IPS-20b (cell line): ENCODE measurements around the gene IFI27.

Source experiments
- H3K27ac ChIP-seq: one replicate; pipeline ENCODE4 v1.5.1; 2013; ENCODE audit warnings: low read length
- H3K27me3 ChIP-seq: 2 replicates; pipeline ENCODE4 v1.6.1; 2013; ENCODE audit warnings: mild to moderate bottlenecking, low read length, inconsistent platforms; ENCODE audit not compliant: insufficient read depth
- H3K36me3 ChIP-seq: 2 replicates; pipeline ENCODE4 v1.6.1; 2013; ENCODE audit warnings: low read depth, mild to moderate bottlenecking, inconsistent platforms, low read length, moderate library complexity; ENCODE audit not compliant: insufficient read depth
- H3K4me1 ChIP-seq: 2 replicates; pipeline ENCODE4 v1.6.1; 2013; ENCODE audit warnings: mild to moderate bottlenecking, control low read depth, inconsistent platforms, low read length, moderate library complexity; ENCODE audit not compliant: insufficient read depth
- H3K4me3 ChIP-seq: 2 replicates; pipeline ENCODE4 v1.5.1; 2013; ENCODE audit warnings: mild to moderate bottlenecking, low read length, inconsistent platforms
- H3K9ac ChIP-seq: 2 replicates; pipeline ENCODE4 v1.6.1; 2013; ENCODE audit warnings: low read depth, mild to moderate bottlenecking, inconsistent platforms, low read length, moderate library complexity
- H3K9me3 ChIP-seq: 2 replicates; pipeline ENCODE4 v1.6.1; 2013; ENCODE audit warnings: mild to moderate bottlenecking, low read depth, low read length, inconsistent platforms; ENCODE audit not compliant: insufficient read depth

The IFI27 gene

GRCh38 chr14:94104731-94105130 is 5.8 kb upstream of the IFI27 start:
- Histone ChIP-seq H3K36me3 (no peaks in the 10 kb centered on the region), H3K9ac (no peak overlapping the region), H3K4me3 (no peak overlapping the region), H3K9me3 (no peaks in the 10 kb centered on the region), H3K27ac (no peak overlapping the region), H3K27me3 (no peaks in the 10 kb centered on the region), H3K4me1 (no peaks in the 10 kb centered on the region)

DNA sequence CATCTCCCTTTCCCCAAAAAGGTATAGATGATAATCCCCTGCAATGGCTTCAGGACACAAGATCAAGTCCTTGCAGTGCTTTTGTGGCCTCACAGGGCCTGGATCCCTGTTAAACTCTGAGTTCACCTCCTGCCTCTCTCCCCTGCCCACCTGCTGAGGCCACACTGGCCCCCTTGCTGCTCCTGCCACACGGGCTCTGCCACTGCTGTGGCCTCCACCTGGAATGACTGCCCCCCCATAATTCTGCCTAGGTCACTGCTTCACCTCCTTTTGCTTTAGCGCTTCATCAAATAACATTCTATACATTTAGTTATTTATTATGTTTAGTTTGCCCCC is 653 bp upstream of the IFI27 start:
- H3K27me3 ChIP-seq, result no peaks in the 10 kb centered on the region
- H3K4me3 ChIP-seq, result no peak overlapping the region
- H3K27ac ChIP-seq, result no peak overlapping the region
- H3K9me3 ChIP-seq, result no peaks in the 10 kb centered on the region
- H3K36me3 ChIP-seq, result no peaks in the 10 kb centered on the region
- H3K4me1 ChIP-seq, result no peaks in the 10 kb centered on the region
- H3K9ac ChIP-seq, result no peak overlapping the region

DNA sequence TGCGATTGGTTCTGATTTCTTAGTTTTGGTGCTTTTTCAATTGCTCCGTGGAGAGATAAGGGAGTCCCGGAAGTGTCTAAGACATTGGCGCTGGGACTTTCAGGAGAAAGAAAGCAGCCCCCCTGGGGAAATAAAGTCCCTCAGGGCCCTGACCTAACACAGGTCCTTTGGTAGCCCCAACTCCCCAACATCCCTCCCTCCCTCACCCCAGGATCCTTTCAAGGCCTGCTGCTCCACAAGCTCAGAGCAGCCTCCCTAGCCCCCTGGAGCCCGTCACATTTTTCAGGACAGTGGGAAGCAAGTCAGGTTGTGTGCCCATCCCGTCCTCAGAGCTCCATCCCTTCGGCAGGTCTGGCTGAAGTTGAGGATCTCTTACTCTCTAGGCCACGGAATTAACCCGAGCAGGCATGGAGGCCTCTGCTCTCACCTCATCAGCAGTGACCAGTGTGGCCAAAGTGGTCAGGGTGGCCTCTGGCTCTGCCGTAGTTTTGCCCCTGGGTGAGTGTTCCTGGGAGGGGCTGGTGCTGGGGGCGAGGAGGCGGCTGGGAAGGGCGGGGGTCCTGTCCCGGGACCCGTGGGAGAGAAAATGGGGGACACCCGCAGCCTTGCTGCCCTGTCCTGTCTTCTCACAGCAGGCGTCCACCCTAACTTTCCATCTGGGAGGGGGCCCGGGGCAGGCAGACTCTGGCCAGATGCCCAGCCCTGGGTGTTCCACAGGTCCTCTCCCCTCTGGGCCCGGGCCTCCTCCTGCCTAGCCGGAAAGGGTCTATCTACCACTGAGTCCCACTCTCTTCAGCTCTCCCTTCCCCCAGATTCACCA is 950 bp downstream of the IFI27 start:
- Histone ChIP-seq H3K9ac (no peak overlapping the region), H3K4me3 (no peak overlapping the region), H3K27ac (no peak overlapping the region), H3K27me3 (no peaks in the 10 kb centered on the region), H3K4me1 (no peaks in the 10 kb centered on the region), H3K9me3 (no peaks in the 10 kb centered on the region), H3K36me3 (no peaks in the 10 kb centered on the region)

GRCh38 chr14:94112513-94113063 is 2.1 kb downstream of the IFI27 start:
- Histone ChIP-seq H3K27me3 (no peaks in the 10 kb centered on the region), H3K9me3 (no peaks in the 10 kb centered on the region), H3K36me3 (no peaks in the 10 kb centered on the region), H3K4me1 (no peaks in the 10 kb centered on the region), H3K9ac (no peak overlapping the region), H3K27ac (no peak overlapping the region), H3K4me3 (no peak overlapping the region)

- Histone ChIP-seq H3K9ac (no peak overlapping the region), H3K27ac (no peak overlapping the region), H3K4me1 (no peaks in the 10 kb centered on the region), H3K27me3 (no peaks in the 10 kb centered on the region), H3K4me3 (no peak overlapping the region), H3K36me3 (no peaks in the 10 kb centered on the region), H3K9me3 (no peaks in the 10 kb centered on the region)
Measured at GRCh38 chr14:94113073-94113472, 2.5 kb downstream of the IFI27 start.

GRCh38 chr14:94113490-94113889 is 3.0 kb downstream of the IFI27 start:
- Histone ChIP-seq H3K4me3 (no peak overlapping the region), H3K9me3 (no peaks in the 10 kb centered on the region), H3K27ac (no peak overlapping the region), H3K9ac (no peak overlapping the region), H3K36me3 (no peaks in the 10 kb centered on the region), H3K27me3 (no peaks in the 10 kb centered on the region), H3K4me1 (no peaks in the 10 kb centered on the region)

GRCh38 chr14:94113908-94114588 is 3.5 kb downstream of the IFI27 start:
- H3K9me3 ChIP-seq, result no peaks in the 10 kb centered on the region
- H3K27ac ChIP-seq, result no peak overlapping the region
- H3K9ac ChIP-seq, result no peak overlapping the region
- H3K36me3 ChIP-seq, result no peaks in the 10 kb centered on the region
- H3K4me1 ChIP-seq, result no peaks in the 10 kb centered on the region
- H3K27me3 ChIP-seq, result no peaks in the 10 kb centered on the region
- no peak overlapping the region for H3K4me3 ChIP-seq

DNA sequence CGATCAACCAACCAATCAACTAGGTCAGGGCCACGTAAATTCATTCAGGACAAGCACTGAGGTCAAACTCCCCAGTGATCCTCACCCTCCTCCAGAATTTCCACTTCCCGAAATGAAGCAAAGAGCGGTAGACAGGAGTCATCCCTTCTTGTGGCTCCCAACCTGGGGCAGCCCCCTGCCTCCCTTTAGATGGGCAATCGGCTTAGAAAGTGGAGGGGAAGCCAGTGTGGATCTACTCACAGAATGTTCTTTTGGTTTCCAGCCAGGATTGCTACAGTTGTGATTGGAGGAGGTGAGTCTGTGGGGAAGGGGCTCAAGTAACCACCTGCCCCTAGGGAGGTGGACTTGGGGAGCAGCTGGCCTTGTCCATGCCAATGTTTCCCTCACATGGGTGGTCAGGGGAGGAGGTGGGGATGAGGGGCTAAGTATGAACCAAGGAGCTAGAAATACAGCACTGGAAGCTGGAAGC is 4.1 kb downstream of the IFI27 start:
- Histone ChIP-seq H3K4me3 (no peak overlapping the region), H3K36me3 (no peaks in the 10 kb centered on the region), H3K9me3 (no peaks in the 10 kb centered on the region), H3K27ac (no peak overlapping the region), H3K4me1 (no peaks in the 10 kb centered on the region), H3K9ac (no peak overlapping the region), H3K27me3 (no peaks in the 10 kb centered on the region)

GRCh38 chr14:94115058-94115591 is 4.6 kb downstream of the IFI27 start:
- Histone ChIP-seq H3K9me3 (no peaks in the 10 kb centered on the region; the same call in 1 of the 2 replicates), H3K27me3 (no peaks in the 10 kb centered on the region), H3K4me3 (no peak overlapping the region), H3K36me3 (no peaks in the 10 kb centered on the region), H3K27ac (no peak overlapping the region), H3K9ac (no peak overlapping the region), H3K4me1 (no peaks in the 10 kb centered on the region)

- H3K9me3 ChIP-seq, result no peaks in the 10 kb centered on the region; the same call in 1 of the 2 replicates
- no peak overlapping the region for H3K27ac ChIP-seq
Measured at GRCh38 chr14:94115631-94116030, 5.1 kb downstream of the IFI27 start.

GRCh38 chr14:94116701-94117100 is 6.2 kb downstream of the IFI27 start:
- Histone ChIP-seq H3K27ac (no peak overlapping the region), H3K9me3 (no peaks in the 10 kb centered on the region; the same call in 1 of the 2 replicates), H3K27me3 (no peaks in the 10 kb centered on the region), H3K4me1 (no peaks in the 10 kb centered on the region), H3K36me3 (no peaks in the 10 kb centered on the region), H3K9ac (no peak overlapping the region), H3K4me3 (no peak overlapping the region)

More at GRCh38 chr14:94115631-94116030, 5.1 kb downstream of the IFI27 start:
- no peak overlapping the region for H3K9ac ChIP-seq
- no peak overlapping the region for H3K4me3 ChIP-seq
- no peaks in the 10 kb centered on the region for H3K27me3 ChIP-seq
- H3K4me1 ChIP-seq, result no peaks in the 10 kb centered on the region
- no peaks in the 10 kb centered on the region for H3K36me3 ChIP-seq
